Activated CD4-positive, CD25-positive, alpha-beta regulatory T cell (primary cell): ENCODE results near the gene IQCB1.
"Not testable (repeated sequence)": the region's sequence is repeated elsewhere in the genome, so short reads cannot be mapped to it uniquely, and the experiment has no call there.

Experiments used
- DNase-seq, 4 experiments: peaks; one replicate each; lab custom pipeline; 2025; lab: John Stamatoyannopoulos, UW

The IQCB1 gene

DNA sequence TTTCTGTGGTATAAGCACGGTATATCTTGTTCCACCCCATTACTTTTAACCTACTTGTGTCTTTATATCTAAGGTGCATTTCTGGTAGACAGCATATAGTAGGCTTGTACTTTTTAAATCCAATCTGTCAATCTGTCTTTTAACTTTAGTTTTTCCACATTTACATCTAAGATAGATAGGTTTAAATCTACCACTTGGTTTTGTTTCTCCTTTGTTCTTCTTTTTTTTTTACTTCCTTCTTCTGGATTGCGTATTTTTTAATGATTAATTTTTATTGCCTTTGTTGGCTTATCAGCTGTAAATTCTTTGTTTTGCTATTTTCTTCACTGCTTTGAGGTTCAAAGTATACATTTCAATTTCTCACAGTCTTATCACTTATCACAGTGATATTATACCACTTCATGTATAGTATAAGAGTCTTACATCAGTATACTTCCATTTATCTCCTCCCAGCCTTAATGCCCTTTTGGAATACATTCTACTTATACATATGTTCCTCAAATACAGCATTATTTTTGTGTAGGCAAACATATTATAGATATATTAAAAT lies 31.0 kb downstream of the IQCB1 start:
- DNase-seq, result no peak

- no peak for DNase-seq
These were observed 34.0 kb downstream of the IQCB1 start for GRCh38 chr3:121800906-121801305.

GRCh38 chr3:121796970-121797369 lies 37.9 kb downstream of the IQCB1 start:
- DNase-seq, result no peak

DNA sequence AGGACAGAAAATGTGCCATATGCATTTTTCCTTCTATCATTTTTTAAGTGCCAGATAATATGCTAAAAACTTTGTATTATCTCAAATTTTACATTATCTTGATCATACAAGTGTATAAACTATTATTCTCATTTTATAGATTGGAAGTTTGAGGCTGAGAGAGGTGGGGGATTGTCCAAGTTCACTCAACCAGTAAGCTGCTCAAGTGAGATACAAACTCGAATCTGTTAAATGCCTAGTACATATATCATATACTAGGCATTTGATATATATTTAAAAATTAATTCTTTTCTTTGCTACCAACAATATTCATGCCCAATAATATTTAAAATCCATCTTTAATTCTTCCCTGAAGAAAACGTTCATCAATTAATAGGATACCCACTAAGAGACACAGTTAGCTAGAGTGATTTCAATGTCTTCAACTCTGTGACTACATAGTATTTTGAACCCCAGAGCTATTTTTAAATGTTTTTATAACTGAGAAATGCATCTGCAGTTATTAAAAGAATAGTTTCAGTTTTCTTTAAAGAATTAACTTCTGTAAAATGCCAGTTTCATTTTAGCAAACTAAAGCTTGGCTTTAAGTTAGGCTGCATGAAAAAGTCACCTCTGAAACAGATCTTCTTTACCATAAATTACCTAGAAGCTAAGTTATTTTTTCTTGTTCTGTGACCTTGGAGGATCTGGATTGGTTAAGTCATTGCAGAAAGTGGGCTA lies 40.4 kb downstream of the IQCB1 start:
- DNase-seq, result no peak

GRCh38 chr3:121793078-121793477 lies 41.8 kb downstream of the IQCB1 start:
- no peak for DNase-seq

DNA sequence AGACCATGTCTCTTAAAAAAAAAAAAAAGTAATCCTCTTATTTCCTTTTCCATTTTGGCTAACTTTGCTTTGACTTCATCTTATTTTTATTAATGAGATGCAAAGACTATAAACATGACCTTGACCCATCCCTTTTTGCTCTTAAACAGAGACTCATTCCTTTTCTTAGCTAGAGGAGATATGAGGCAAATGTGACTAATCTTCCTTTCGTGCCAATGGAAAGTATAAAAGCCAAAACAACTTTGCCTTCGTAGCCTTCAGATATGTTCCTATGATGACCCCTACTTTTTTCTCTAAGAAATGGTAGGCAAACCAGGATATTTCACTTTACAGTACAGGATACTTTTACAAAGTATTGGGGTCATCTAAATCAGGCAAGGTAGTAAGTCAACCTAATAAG lies 48.4 kb downstream of the IQCB1 start:
- DNase-seq, result no peak

- DNase-seq, result not testable (repeated sequence)
These were observed 52.1 kb downstream of the IQCB1 start for GRCh38 chr3:121782784-121783183.

DNA sequence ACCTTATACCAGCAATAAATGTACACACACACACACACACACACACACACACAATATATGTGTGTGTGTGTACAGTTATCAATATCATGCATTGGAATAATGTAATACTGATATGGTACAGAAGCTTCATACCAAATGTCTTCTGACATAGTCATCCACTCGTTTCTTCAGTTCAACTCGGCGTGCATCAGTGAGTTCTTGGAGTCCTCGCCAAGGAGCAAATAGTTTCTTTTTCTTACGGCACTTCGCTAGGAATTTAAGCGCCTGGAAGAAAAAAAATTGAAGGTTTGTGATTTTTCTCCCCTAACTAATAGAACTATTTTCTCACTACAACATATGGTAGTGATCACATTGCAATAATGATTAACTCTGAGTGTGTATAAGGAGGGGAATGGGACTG lies 53.2 kb downstream of the IQCB1 start:
- DNase-seq, result no peak

GRCh38 chr3:121775095-121775494 lies 59.8 kb downstream of the IQCB1 start:
- DNase-seq, result not testable (repeated sequence)

DNA sequence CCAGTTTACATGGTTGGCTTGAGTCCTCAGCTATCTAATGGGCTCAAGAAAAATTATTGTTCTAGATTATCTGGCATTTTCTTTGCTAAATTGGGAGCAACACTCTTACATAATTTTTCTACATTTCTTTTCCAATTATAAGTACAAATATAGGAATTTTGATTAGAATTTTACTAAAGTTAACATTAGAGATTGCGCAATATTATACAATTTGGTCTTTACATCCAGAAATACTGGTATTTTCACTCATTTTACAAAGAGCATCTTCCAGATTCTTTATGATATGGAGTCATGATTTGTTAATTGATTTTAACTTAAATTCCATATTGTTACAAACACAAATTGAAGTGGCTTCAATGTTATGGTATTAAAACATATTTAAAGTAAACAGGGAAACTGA lies 65.6 kb downstream of the IQCB1 start:
- no peak for DNase-seq

GRCh38 chr3:121768452-121768851 lies 66.4 kb downstream of the IQCB1 start:
- no peak for DNase-seq

DNA sequence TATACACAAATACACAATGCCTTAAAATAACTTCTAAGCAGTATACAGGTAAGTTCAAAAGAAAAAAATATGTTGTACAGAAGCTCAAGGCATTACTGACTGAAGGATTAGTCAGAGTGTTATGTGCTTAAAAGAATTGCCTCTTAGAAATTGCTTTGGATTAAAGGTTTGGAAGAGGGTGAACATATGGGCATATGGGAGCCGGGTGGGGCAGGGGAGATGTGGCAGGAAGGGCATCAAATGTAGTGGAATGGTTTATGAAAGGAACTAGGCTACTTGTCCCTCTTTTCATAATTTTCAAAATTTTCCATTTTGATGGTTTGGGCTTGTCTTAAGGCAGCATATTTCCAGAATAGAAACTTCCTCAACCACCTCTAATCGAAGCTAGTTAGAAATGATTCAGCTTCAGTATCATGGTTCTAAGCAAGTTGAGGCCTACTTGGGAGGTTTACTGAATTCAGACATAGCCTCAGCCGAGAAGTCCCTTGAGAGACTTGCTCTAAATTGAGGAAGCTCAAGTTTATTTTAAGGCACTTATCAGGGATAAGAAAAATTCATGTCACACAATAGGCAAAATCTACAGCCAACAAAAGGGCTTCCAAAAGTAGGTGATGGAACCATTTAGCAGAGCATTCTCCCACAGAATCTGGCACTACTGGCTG lies 75.2 kb downstream of the IQCB1 start:
- DNase-seq, result no peak

- DNase-seq, result no peak
These were observed 76.0 kb downstream of the IQCB1 start for GRCh38 chr3:121758727-121759450.

GRCh38 chr3:121757812-121758545 lies 76.9 kb downstream of the IQCB1 start:
- no peak for DNase-seq

DNA sequence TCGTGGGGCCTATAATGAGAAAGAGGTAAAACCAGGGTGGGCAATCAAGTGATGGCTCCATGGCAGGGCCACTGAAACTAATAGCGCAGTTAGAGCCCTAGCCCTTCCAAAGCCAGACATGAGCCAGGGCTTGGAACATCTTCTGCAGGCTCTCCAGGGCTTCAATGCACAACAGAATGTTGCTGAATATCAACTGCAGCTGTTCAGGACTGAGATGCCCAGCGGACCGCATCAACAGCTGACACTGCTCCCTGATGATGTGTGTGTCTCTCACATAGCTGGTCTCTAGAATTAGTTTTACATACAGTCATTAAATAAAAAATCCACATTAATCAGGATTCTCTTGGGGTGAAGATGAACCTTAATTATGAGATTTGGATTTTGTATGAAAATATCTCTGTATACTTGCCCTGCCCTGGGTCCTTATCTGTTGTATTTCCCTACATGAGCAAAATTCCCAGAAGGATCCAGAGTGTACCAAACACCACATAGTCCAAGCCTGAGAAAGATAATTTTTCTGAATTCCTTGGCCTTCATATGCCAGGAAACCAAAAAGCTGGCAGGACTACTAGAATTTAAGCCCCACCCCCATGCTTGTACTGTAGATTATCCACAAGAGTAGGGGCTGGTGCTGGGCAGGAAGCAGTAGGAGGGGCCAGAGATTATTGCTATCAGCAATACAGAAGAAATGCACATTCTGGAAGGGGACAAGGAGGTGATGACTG lies 77.6 kb downstream of the IQCB1 start:
- DNase-seq, result no peak

GRCh38 chr3:121752772-121753171 lies 82.1 kb downstream of the IQCB1 start:
- DNase-seq, result no peak

DNA sequence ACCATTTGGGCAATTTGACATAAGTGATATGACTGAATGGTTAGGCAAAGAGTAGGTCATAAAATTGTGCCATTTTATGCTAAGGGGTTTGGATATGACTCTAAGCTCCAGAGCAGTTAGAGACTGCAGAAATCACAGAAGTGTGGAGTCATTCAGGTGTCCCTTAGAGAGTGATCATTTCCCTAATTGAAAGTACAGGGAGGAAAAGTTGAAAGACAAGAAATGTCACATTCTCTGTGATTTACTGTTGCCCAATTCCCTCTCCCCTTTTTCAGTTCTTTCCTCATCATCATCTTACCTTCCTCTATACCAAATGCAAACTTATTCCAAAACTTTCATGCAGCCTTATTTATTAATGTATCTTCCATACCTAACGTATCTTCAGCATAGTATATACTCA lies 82.6 kb downstream of the IQCB1 start:
- no peak for DNase-seq

DNA sequence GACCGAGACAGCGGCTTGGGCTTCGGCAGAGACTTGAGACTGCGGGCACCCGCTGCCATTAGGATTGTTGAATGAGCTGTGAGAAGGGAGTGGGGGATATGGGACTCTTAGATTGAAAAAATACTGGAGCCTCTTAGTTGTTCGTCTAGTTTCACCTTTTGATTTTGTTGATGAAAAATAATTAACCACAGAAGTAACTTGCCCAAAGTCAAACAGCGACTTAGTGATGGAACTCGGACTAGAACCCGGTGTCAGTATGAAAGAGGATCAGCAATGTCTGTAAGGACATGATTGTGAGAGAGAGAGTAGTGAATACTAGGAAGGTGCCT lies 84.8 kb downstream of the IQCB1 start:
- no peak for DNase-seq

DNA sequence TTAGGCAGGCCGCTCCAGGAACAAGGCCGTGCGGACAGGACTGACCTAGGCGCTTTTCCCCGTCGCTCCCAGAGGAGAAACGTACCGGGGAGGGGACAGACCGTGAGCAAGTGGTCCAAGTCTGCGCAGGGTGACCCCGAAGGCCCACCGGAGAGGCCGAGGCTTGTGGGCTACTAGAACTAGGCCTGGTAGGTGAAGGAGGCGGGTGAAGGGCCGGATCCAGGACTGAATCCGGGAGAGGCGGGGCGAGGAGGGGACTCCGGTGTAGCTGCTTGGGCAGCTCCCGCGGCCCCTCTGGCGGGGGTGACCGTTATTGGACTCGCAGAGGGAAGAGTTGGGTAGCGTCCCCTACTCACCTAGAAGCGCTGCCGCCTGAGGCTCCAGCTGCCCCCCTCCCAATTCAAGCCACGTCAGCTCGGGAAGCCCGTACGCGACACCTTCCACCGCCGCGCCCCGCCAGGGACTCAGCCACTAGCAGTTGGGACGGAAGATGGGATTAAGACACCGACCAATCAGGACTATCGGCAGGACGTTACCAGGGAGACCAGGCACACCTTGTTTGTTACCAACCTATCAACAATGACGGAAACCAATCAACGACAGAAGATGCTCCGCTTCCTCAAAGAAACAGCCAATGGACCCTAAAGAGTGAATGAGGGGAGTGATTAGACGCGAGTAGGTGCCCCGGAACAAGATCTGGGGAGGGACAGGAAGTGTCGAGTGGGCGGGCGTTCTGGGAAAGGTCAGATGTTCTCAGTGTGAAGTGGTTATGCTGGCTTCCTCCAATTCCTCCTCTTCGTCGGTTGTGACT lies 85.4 kb downstream of the IQCB1 start, which contains the start of gene GOLGB1:
GOLGB1 (minus strand) TSS at position 466 of the 811 bp plus-strand sequence. CDS start 18,770 bp downstream, outside the sequence.
- DNase-seq, result peak; percentile 83 to 93 (median 90)

DNA sequence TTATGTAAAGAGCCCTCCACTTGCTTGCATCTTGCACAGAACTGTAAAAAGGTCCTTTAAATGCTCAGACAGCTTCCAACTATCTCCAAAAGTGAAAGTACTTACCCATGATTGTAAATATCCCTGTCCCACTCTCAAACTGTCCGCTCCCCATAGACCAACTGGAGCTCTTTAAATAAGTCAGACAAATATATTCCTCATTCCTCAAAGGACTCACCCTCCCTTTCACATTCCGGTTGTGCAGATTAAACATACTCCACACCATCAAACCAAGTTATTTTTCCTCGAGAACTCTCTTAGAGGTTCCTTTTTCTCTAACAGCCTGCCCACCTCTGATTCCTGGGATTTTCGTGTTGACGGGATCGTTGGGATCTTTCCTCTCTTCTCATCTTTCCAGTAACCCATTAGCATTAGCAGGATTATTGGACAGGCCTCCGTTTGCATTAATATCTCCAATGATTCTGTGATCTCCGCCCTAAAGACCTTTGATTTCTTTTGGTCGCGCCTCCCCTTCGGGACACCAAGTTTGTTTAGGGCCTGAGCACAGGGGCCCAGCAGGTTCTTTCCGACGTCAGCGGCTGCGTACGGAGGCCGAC lies 86.1 kb downstream of the IQCB1 start:
- DNase-seq, result no peak
